Measurements from ENCODE around the gene STX17. TPM values are rescaled to one million over a fixed set of nuclear protein-coding genes. Genes with fewer than 3 reads are reported as not detected.

The STX17 gene
- 24.0 TPM for total RNA-seq

GRCh38 chr9:99906403-99907207 lies at the start of gene STX17:
Gene STX17, plus strand, starts transcription at chr9:99906654. Its CDS starts 8,586 bp downstream, at chr9:99915240.

Other genes with a start within 250 kb of the STX17 start
- gene NR4A3, start 84.8 kb upstream of the STX17 start, total RNA-seq, result 2.1 TPM
- gene ERP44, start 192.3 kb downstream of the STX17 start, total RNA-seq, result 29.3 TPM
- gene INVS, start 192.6 kb downstream of the STX17 start, total RNA-seq, result 23.3 TPM

Measured in diencephalon (tissue), 1 donor.